ENCODE measurements around the gene ATXN10. TPM values are rescaled to one million over a fixed set of nuclear protein-coding genes. Genes with fewer than 3 reads are reported as not detected.
"Not testable (repeated sequence)": the region's sequence is repeated elsewhere in the genome, so short reads cannot be mapped to it uniquely, and the experiment has no call there.

ATXN10 gene
- total RNA-seq, 1 experiment from 2014 or later: 176 TPM

- no peak for DNase-seq
- no peak overlapping the region for H3K4me3 ChIP-seq
- H3K36me3 ChIP-seq: peaks cover 53% of the 10 kb centered on the region
- H3K27me3 ChIP-seq: no peaks in the 10 kb centered on the region
- H3K9me3 ChIP-seq: no peaks in the 10 kb centered on the region
Observed at GRCh38 chr22:45776313-45776585, 104.6 kb downstream of the ATXN10 start.

GRCh38 chr22:45777046-45777851 is 105.6 kb downstream of the ATXN10 start:
- Histone ChIP-seq H3K9me3 (no peaks in the 10 kb centered on the region), H3K36me3 (peaks cover 53% of the 10 kb centered on the region), H3K4me3 (no peak overlapping the region), H3K27me3 (no peaks in the 10 kb centered on the region)
- DNase-seq: no peak

GRCh38 chr22:45777852-45778375 is 106.3 kb downstream of the ATXN10 start:
- H3K9me3 ChIP-seq: no peaks in the 10 kb centered on the region
- DNase-seq: no peak
- H3K36me3 ChIP-seq: peaks cover 51% of the 10 kb centered on the region
- no peaks in the 10 kb centered on the region for H3K27me3 ChIP-seq
- no peak overlapping the region for H3K4me3 ChIP-seq

GRCh38 chr22:45781459-45781858 is 109.8 kb downstream of the ATXN10 start:
- no peaks in the 10 kb centered on the region for H3K27me3 ChIP-seq
- peaks cover 64% of the 10 kb centered on the region for H3K36me3 ChIP-seq
- no peak overlapping the region for H3K4me3 ChIP-seq

GRCh38 chr22:45781966-45782365 is 110.3 kb downstream of the ATXN10 start:
- H3K9me3 ChIP-seq: no peaks in the 10 kb centered on the region
- no peak overlapping the region for H3K4me3 ChIP-seq
- no peak for DNase-seq
- no peaks in the 10 kb centered on the region for H3K27me3 ChIP-seq
- peaks cover 68% of the 10 kb centered on the region for H3K36me3 ChIP-seq

More at GRCh38 chr22:45781459-45781858, 109.8 kb downstream of the ATXN10 start:
- H3K9me3 ChIP-seq: no peaks in the 10 kb centered on the region
- DNase-seq: no peak

GRCh38 chr22:45783021-45783420 is 111.4 kb downstream of the ATXN10 start:
- peaks cover 64% of the 10 kb centered on the region for H3K36me3 ChIP-seq
- no peaks in the 10 kb centered on the region for H3K9me3 ChIP-seq
- DNase-seq: no peak
- no peaks in the 10 kb centered on the region for H3K27me3 ChIP-seq
- H3K4me3 ChIP-seq: no peak overlapping the region

GRCh38 chr22:45783690-45784089 is 112.1 kb downstream of the ATXN10 start:
- no peak for DNase-seq
- H3K4me3 ChIP-seq: no peak overlapping the region
- peaks cover 63% of the 10 kb centered on the region for H3K36me3 ChIP-seq
- no peaks in the 10 kb centered on the region for H3K27me3 ChIP-seq
- no peaks in the 10 kb centered on the region for H3K9me3 ChIP-seq

- Histone ChIP-seq H3K27me3 (no peaks in the 10 kb centered on the region), H3K36me3 (peaks cover 64% of the 10 kb centered on the region), H3K4me3 (no peak overlapping the region), H3K9me3 (no peaks in the 10 kb centered on the region; the same call in 1 of the 2 replicates)
- no peak for DNase-seq
Observed at GRCh38 chr22:45784357-45785277, 113.0 kb downstream of the ATXN10 start.

GRCh38 chr22:45785458-45785857 is 113.8 kb downstream of the ATXN10 start:
- no peak overlapping the region for H3K4me3 ChIP-seq
- peak; percentile 22 for DNase-seq
- H3K27me3 ChIP-seq: no peaks in the 10 kb centered on the region
- no peaks in the 10 kb centered on the region; the same call in 1 of the 2 replicates for H3K9me3 ChIP-seq
- H3K36me3 ChIP-seq: peaks cover 66% of the 10 kb centered on the region

- Histone ChIP-seq H3K36me3 (peaks cover 65% of the 10 kb centered on the region), H3K9me3 (no peaks in the 10 kb centered on the region; the same call in 1 of the 2 replicates), H3K4me3 (no peak overlapping the region), H3K27me3 (no peaks in the 10 kb centered on the region)
- no peak for DNase-seq
Observed at GRCh38 chr22:45786726-45787125, 115.1 kb downstream of the ATXN10 start.

GRCh38 chr22:45787759-45788158 is 116.1 kb downstream of the ATXN10 start:
- no peak for DNase-seq
- no peaks in the 10 kb centered on the region for H3K27me3 ChIP-seq
- H3K9me3 ChIP-seq: no peaks in the 10 kb centered on the region; the same call in 1 of the 2 replicates

GRCh38 chr22:45788522-45788921 is 116.9 kb downstream of the ATXN10 start:
- Histone ChIP-seq H3K9me3 (peaks cover 2% of the 10 kb centered on the region), H3K4me3 (no peak overlapping the region), H3K27me3 (no peaks in the 10 kb centered on the region), H3K36me3 (peaks cover 75% of the 10 kb centered on the region)
- no peak for DNase-seq

More at GRCh38 chr22:45787759-45788158, 116.1 kb downstream of the ATXN10 start:
- Histone ChIP-seq H3K36me3 (peaks cover 71% of the 10 kb centered on the region), H3K4me3 (no peak overlapping the region)

GRCh38 chr22:45790401-45790800 is 118.8 kb downstream of the ATXN10 start:
- H3K27me3 ChIP-seq: no peaks in the 10 kb centered on the region
- no peak overlapping the region for H3K4me3 ChIP-seq
- H3K36me3 ChIP-seq: peaks cover 82% of the 10 kb centered on the region
- no peak for DNase-seq
- H3K9me3 ChIP-seq: peaks cover 11% of the 10 kb centered on the region

- peaks cover 93% of the 10 kb centered on the region for H3K36me3 ChIP-seq
- no peak overlapping the region for H3K4me3 ChIP-seq
- H3K27me3 ChIP-seq: no peaks in the 10 kb centered on the region
- no peak for DNase-seq
- H3K9me3 ChIP-seq: peaks cover 33% of the 10 kb centered on the region
Observed at GRCh38 chr22:45793161-45793560, 121.5 kb downstream of the ATXN10 start.

- Histone ChIP-seq H3K27me3 (no peaks in the 10 kb centered on the region), H3K36me3 (peaks cover 94% of the 10 kb centered on the region)
- DNase-seq: no peak
Observed at GRCh38 chr22:45793892-45794291, 122.3 kb downstream of the ATXN10 start.

GRCh38 chr22:45796009-45796408 is 124.4 kb downstream of the ATXN10 start:
- not testable (repeated sequence) for DNase-seq, H3K27me3 ChIP-seq, H3K4me3 ChIP-seq
- peaks cover 92% of the 10 kb centered on the region for H3K36me3 ChIP-seq
- peaks cover 34% of the 10 kb centered on the region for H3K9me3 ChIP-seq

More at GRCh38 chr22:45793892-45794291, 122.3 kb downstream of the ATXN10 start:
- H3K4me3 ChIP-seq: no peak overlapping the region
- peaks cover 34% of the 10 kb centered on the region for H3K9me3 ChIP-seq

- no peak for DNase-seq
- Histone ChIP-seq H3K27me3 (no peaks in the 10 kb centered on the region), H3K4me3 (no peak overlapping the region), H3K36me3 (peaks cover 80% of the 10 kb centered on the region), H3K9me3 (peaks cover 28% of the 10 kb centered on the region)
Observed at GRCh38 chr22:45799291-45799690, 127.7 kb downstream of the ATXN10 start.

Data from MG63 (cell line).